Ovary (tissue), 3 donors: ENCODE measurements around the gene NID1.

Experiments
- CTCF ChIP-seq, 3 donors: fragments of 450-650 bp in 2 of 3; fragments of 200-600 bp in 1 of 3; IDR thresholded peaks; one replicate each; pipeline versions ENCODE4 v1.5.1 to v1.8.0; 2016 to 2022; ENCODE audit warnings: antibody characterized with exemption in 3 of 3, mild to moderate bottlenecking in 1 of 3
- EP300 ChIP-seq: sonication (generic); formaldehyde crosslinking; IDR thresholded peaks from one replicate; pipeline ENCODE4 v1.6.1; 2017; ENCODE audit warnings: antibody characterized with exemption
- POLR2A ChIP-seq: fragments of 450-650 bp; IDR thresholded peaks from one replicate; pipeline ENCODE4 v1.6.1; 2017; ENCODE audit warnings: antibody characterized with exemption, mild to moderate bottlenecking, moderate library complexity
- donor health status: DM: no; HTN: no; CAD: no.

- TF ChIP-seq POLR2A (no peak), CTCF (IDR thresholded peaks at IDR 0.05) (no peak), EP300 (no peak)
Observed at GRCh38 chr1:236084386-236084730, 19.5 kb upstream of the NID1 start.
